Measurements from ENCODE around the gene PEX14. TPM values are rescaled to one million over a fixed set of nuclear protein-coding genes. Genes with fewer than 3 reads are reported as not detected.

Gene PEX14
- total and polyA plus RNA-seq, 10 of the 15 experiments (the other 5 are each of a cell fraction or from before 2014, with no cell fraction given) = 1.4 to 23.2 (median 12.0) TPM

GRCh38 chr1:10621906-10622305 lies 147.2 kb downstream of the PEX14 start (continued):
- no peak for TF ChIP-seq PRDM15 (CRISPR knock-in tag; IDR thresholded peaks at IDR 0.05)
- TF ChIP-seq KDM1A (IDR thresholded peaks at IDR 0.05; ENCODE audit: borderline replicate concordance) = no peak
- no peak for TF ChIP-seq SREBF1 (IDR thresholded peaks at IDR 0.05; ENCODE audit: low read length)
- no peak for TF ChIP-seq TCF12 (IDR thresholded peaks at IDR 0.05; ENCODE audit: low read depth, low read length)
- no peak for TF ChIP-seq GATAD2B (conservative IDR thresholded peaks at IDR 0.05; ENCODE audit: low read depth)
- no peak for TF ChIP-seq NR2C1 (IDR thresholded peaks at IDR 0.05)

GRCh38 chr1:10622910-10623685 lies 148.3 kb downstream of the PEX14 start:
- H3K79me2 ChIP-seq (ENCODE audit: control insufficient read depth, insufficient read depth, low read length) = no peaks in the 10 kb centered on the region
- no peak for ATAC-seq
- no peak for FAIRE-seq
- no peak overlapping the region for H2AFZ ChIP-seq (ENCODE audit: control insufficient read depth, low read depth, low read length)
- H3K4me2 ChIP-seq (ENCODE audit: control insufficient read depth, insufficient read depth) = no peak overlapping the region
- ChIA-PET CTCF (no interaction called here), SMC1A (ENCODE audit: uncharacterized antibody, unreplicated experiment) (no interaction called here), POLR2A (no interaction called here), RAD21 (ENCODE audit: unreplicated experiment) (no interaction called here)
- no peaks in the 10 kb centered on the region for H3K4me1 ChIP-seq (ENCODE audit: control insufficient read depth, insufficient read depth, low read length)
- no peak overlapping the region for H3K4me3 ChIP-seq
- H3K36me3 ChIP-seq (ENCODE audit: control insufficient read depth in 2 of 2, insufficient read depth in 2 of 2, low read length in 1 of 2) = peaks cover 6 to 7% of the 10 kb centered on the region in 2 experiments; a peak in 3 of 4 replicates
- BruUV-seq (replicated peaks) = no TSS peak
- H3K27me3 ChIP-seq (replicated peaks in 1 of 2; ENCODE audit: control insufficient read depth in 2 of 2, insufficient read depth in 2 of 2, low read length in 1 of 2) = no peaks in the 10 kb centered on the region
- H4K20me1 ChIP-seq (ENCODE audit: control insufficient read depth, insufficient read depth) = no peaks in the 10 kb centered on the region
- DNase-seq (ENCODE audit: low read depth, low spot score) = no peak
- H3K9ac ChIP-seq (ENCODE audit: control insufficient read depth, insufficient read depth, low read length) = no peak overlapping the region
- intact Hi-C loops (cut with micrococcal nuclease; ENCODE audit: unreplicated experiment) = no loop called here
- H3K27ac ChIP-seq (ENCODE audit: control insufficient read depth, insufficient read depth) = no peak overlapping the region
- in situ Hi-C loops (cut with MboI) = no loop called here
- 95% methylated on average over 24 of the region's 24 CpGs for WGBS (ENCODE audit: insufficient coverage, insufficient replicate concordance, low lambda C conversion rate, missing lambda C conversion rate)
- no peaks in the 10 kb centered on the region for H3K9me3 ChIP-seq (replicated peaks; ENCODE audit: control insufficient read depth, insufficient read depth, low read length)
- no peak for TF ChIP-seq ZBTB40 (IDR thresholded peaks at IDR 0.05; ENCODE audit: borderline replicate concordance)
- no peak for TF ChIP-seq CBX3 (IDR thresholded peaks at IDR 0.05; ENCODE audit: borderline replicate concordance, low read depth)
- TF ChIP-seq ZNF384 (IDR thresholded peaks at IDR 0.05; ENCODE audit: borderline replicate concordance, low read depth, low read length) = no peak
- TF ChIP-seq SMAD1 (IDR thresholded peaks at IDR 0.05; ENCODE audit: low read depth, partially characterized antibody) = no peak
- no peak for TF ChIP-seq JUND (IDR thresholded peaks at IDR 0.05; ENCODE audit: low read depth, low read length)
- TF ChIP-seq STAT1 (conservative IDR thresholded peaks at IDR 0.05) = no peak
- no peak for TF ChIP-seq FOXK2 (IDR thresholded peaks at IDR 0.05)
- no peak for TF ChIP-seq RBBP5 (conservative IDR thresholded peaks at IDR 0.05)
- TF ChIP-seq KDM1A (IDR thresholded peaks at IDR 0.05; ENCODE audit: borderline replicate concordance) = no peak
- TF ChIP-seq PKNOX1 (IDR thresholded peaks at IDR 0.05) = no peak
